Right lobe of liver (tissue), 6 donors: ENCODE measurements around the gene KIF14. TPM values are rescaled to one million over a fixed set of nuclear protein-coding genes. Genes with fewer than 3 reads are reported as not detected.

Source experiments
- ATAC-seq, 4 donors: fragments of 200-7000 bp; cut with Tn5 transposase; one replicate each; pipeline ENCODE4 v1.9.1; 2020; ENCODE audit warnings: mild to moderate bottlenecking in 4 of 4, moderate library complexity in 4 of 4
- DNase-seq, 3 donors: peaks; one replicate each; pipeline ENCODE4 v3.0.0-alpha.2; 2020
- H3K27ac ChIP-seq, 3 donors: fragments of 200-600 bp; one replicate each; pipeline ENCODE4 v1.8.0; 2022
- H3K27me3 ChIP-seq, 2 donors: fragments of 200-600 bp; one replicate each; pipeline ENCODE4 v1.8.0; 2022
- H3K36me3 ChIP-seq, 4 donors: fragments of 200-600 bp; sonication (generic) in 1 of 4; one replicate each; pipeline versions ENCODE4 v1.5.1 to v1.8.0; 2017 to 2022; ENCODE audit warnings: control low read depth in 1 of 4
- H3K4me1 ChIP-seq, 4 donors: fragments of 200-600 bp; sonication (generic) in 1 of 4; one replicate each; pipeline versions ENCODE4 v1.5.1 to v1.8.0; 2017 to 2022; ENCODE audit warnings: control low read depth in 1 of 4
- H3K4me3 ChIP-seq, 3 donors: fragments of 200-600 bp; one replicate each; pipeline ENCODE4 v1.8.0; 2022
- H3K9me3 ChIP-seq, 4 donors: fragments of 200-600 bp; sonication (generic) in 1 of 4; one replicate each; pipeline versions ENCODE4 v1.5.1 to v1.8.0; 2017 to 2022; ENCODE audit warnings: control low read depth in 1 of 4
- CTCF ChIP-seq, 4 donors: fragments of 200-600 bp in 3 of 4; fragments of 450-650 bp in 1 of 4; IDR thresholded peaks; one replicate each; pipeline versions ENCODE4 v1.5.1 to v1.8.0; 2016 to 2022; ENCODE audit warnings: antibody characterized with exemption in 4 of 4, mild to moderate bottlenecking in 2 of 4
- POLR2A ChIP-seq: fragments of 450-650 bp; IDR thresholded peaks from one replicate; pipeline ENCODE4 v1.6.1; 2017; ENCODE audit warnings: antibody characterized with exemption, mild to moderate bottlenecking
- whole genome bisulfite sequencing: methylation state at CpG from one replicate; pipeline ENCODE4 v1.1.6; 2018; ENCODE audit warnings: low coverage, low lambda C conversion rate; ENCODE audit not compliant: insufficient coverage; ENCODE audit errors: missing lambda C conversion rate; 5-methylcytosine and 5-hydroxymethylcytosine counted together
- intact Hi-C, 2 donors: fragments of 100-400 bp; cut with DNase I; formaldehyde crosslinking; loops; one replicate each; pipeline versions ENCODE4 v1.11.2 to v1.14.1; 2022
- total RNA-seq, 6 experiments: library from RNA; depleted of rRNA in 2 of 6; stranded (reverse); fragments of >200 nt in 2 of 6; fragmentation: NEBNext Ultra II Directional in 3 of 6; extraction: Animal tissue kit (Norgen Biotek cat#: 25700) in 3 of 6; gene quantifications; one replicate each; pipeline versions ENCODE4 v1.1.0 to v1.2.4, GENCODE V29; 2016 to 2023
- donor health status: DM: no; HTN: yes; CAD: no.
- donor health status: DM: no; HTN: no; CAD: no.
- donor health status: DM: no; HTN: no; CAD: no.
- donor health status: DM: no; HTN: yes; CAD: no.
- donor health status: DM: no; HTN: yes; CAD: no.

KIF14 gene
- total RNA-seq, 6 experiments from 2014 or later, result 0.15 to 0.49 (median 0.38) TPM

- no peaks in the 10 kb centered on the region for H3K36me3 ChIP-seq
- no peak overlapping the region for H3K4me3 ChIP-seq
- H3K9me3 ChIP-seq, result no peaks in the 10 kb centered on the region
- intact Hi-C loops, result no loop called here
- TF ChIP-seq POLR2A (no peak), CTCF (IDR thresholded peaks at IDR 0.05) (no peak)
- no peaks in the 10 kb centered on the region for H3K4me1 ChIP-seq
- H3K27me3 ChIP-seq, result no peaks in the 10 kb centered on the region
- 55% methylated on average over 5 of the region's 6 CpGs for WGBS
- ATAC-seq, result no peak
- H3K27ac ChIP-seq, result no peak overlapping the region
- no peak for DNase-seq
Measured at GRCh38 chr1:200546577-200546976, 74.0 kb downstream of the KIF14 start.

- Histone ChIP-seq H3K27me3 (no peaks in the 10 kb centered on the region), H3K4me1 (no peaks in the 10 kb centered on the region), H3K27ac (no peak overlapping the region), H3K4me3 (no peak overlapping the region), H3K9me3 (no peaks in the 10 kb centered on the region), H3K36me3 (no peaks in the 10 kb centered on the region)
- 100% methylated on average over 1 of the region's 2 CpGs for WGBS
- intact Hi-C loops, result no loop called here
- TF ChIP-seq POLR2A, result no peak
- TF ChIP-seq CTCF (IDR thresholded peaks at IDR 0.05), result no peak
- DNase-seq (no peak), ATAC-seq (no peak)
Measured at GRCh38 chr1:200542162-200542561, 78.4 kb downstream of the KIF14 start.

- H3K36me3 ChIP-seq, result no peaks in the 10 kb centered on the region
- no peak for ATAC-seq
- 70% methylated on average over 1 of the region's 1 CpG for WGBS
- H3K4me3 ChIP-seq, result no peak overlapping the region
- no peaks in the 10 kb centered on the region for H3K4me1 ChIP-seq
- DNase-seq, result no peak
- no peak for TF ChIP-seq CTCF (IDR thresholded peaks at IDR 0.05)
- TF ChIP-seq POLR2A, result no peak
- no peaks in the 10 kb centered on the region for H3K27me3 ChIP-seq
- intact Hi-C loops, result no loop called here
- H3K9me3 ChIP-seq, result no peaks in the 10 kb centered on the region
- H3K27ac ChIP-seq, result no peak overlapping the region
Measured at GRCh38 chr1:200540281-200540680, 80.3 kb downstream of the KIF14 start.

- DNase-seq (no peak), ATAC-seq (no peak)
- no peaks in the 10 kb centered on the region for H3K9me3 ChIP-seq
- no peaks in the 10 kb centered on the region for H3K36me3 ChIP-seq
- no CpG with 5 or more reads among the region's 1 CpG for WGBS
- H3K4me1 ChIP-seq, result no peaks in the 10 kb centered on the region
- H3K4me3 ChIP-seq, result no peak overlapping the region
- no peaks in the 10 kb centered on the region for H3K27me3 ChIP-seq
- intact Hi-C loops, result no loop called here
- no peak overlapping the region for H3K27ac ChIP-seq
- no peak for TF ChIP-seq POLR2A
Measured at GRCh38 chr1:200538179-200538578, 82.4 kb downstream of the KIF14 start.

- Histone ChIP-seq H3K4me3 (no peak overlapping the region), H3K27ac (no peak overlapping the region), H3K27me3 (no peaks in the 10 kb centered on the region), H3K9me3 (no peaks in the 10 kb centered on the region), H3K36me3 (no peaks in the 10 kb centered on the region), H3K4me1 (no peaks in the 10 kb centered on the region)
- ATAC-seq, result peak; percentile 53 to 95 (median 55)
- 57% methylated on average over 4 of the region's 4 CpGs for WGBS
- TF ChIP-seq POLR2A (no peak), CTCF (IDR thresholded peaks at IDR 0.05) (peak in 1 of 4 donors; percentile 11)
- intact Hi-C loops, result no loop called here
- no peak for DNase-seq
Measured at GRCh38 chr1:200535605-200536004, 84.9 kb downstream of the KIF14 start.
